GM18511 (cell line): ENCODE measurements around the gene SOWAHC.
"Not testable (repeated sequence)": the region's sequence is repeated elsewhere in the genome, so short reads cannot be mapped to it uniquely, and the experiment has no call there.

Experiments used
- ATAC-seq: cut with Tn5 transposase; IDR thresholded peaks from one replicate; pipeline ENCODE4 v1.9.1; 2021; ENCODE audit warnings: mild to moderate bottlenecking, moderate library complexity; ENCODE audit not compliant: unreplicated experiment

SOWAHC gene

GRCh38 chr2:109613922-109614714, at the start of gene SOWAHC, which contains the start of gene SEPTIN10:
Gene SOWAHC (plus strand): TSS chr2:109614364. CDS start chr2:109614490, 126 bp downstream.
Gene SEPTIN10 (minus strand): TSS chr2:109613966. CDS start chr2:109613827, 139 bp downstream.
- ATAC-seq = no peak

- ATAC-seq = no peak
These were observed 38.8 kb upstream of the SOWAHC start for GRCh38 chr2:109575373-109575772.

GRCh38 chr2:109577630-109578029, 36.5 kb upstream of the SOWAHC start:
- not testable (repeated sequence) for ATAC-seq

- ATAC-seq = no peak
These were observed 31.0 kb upstream of the SOWAHC start for GRCh38 chr2:109582928-109583895.

GRCh38 chr2:109586687-109587086, 27.5 kb upstream of the SOWAHC start:
- no peak for ATAC-seq

GRCh38 chr2:109591206-109591605, 23.0 kb upstream of the SOWAHC start:
- ATAC-seq = no peak

- no peak for ATAC-seq
These were observed 21.3 kb upstream of the SOWAHC start for GRCh38 chr2:109592905-109593304.

- no peak for ATAC-seq
These were observed 19.8 kb upstream of the SOWAHC start for GRCh38 chr2:109594246-109594885.

- no peak for ATAC-seq
These were observed 18.5 kb upstream of the SOWAHC start for GRCh38 chr2:109595644-109596043.

GRCh38 chr2:109597283-109597682, 16.9 kb upstream of the SOWAHC start:
- no peak for ATAC-seq

GRCh38 chr2:109601783-109602182, 12.4 kb upstream of the SOWAHC start:
- ATAC-seq = no peak

GRCh38 chr2:109602617-109603188, 11.5 kb upstream of the SOWAHC start:
- ATAC-seq = no peak

- no peak for ATAC-seq
These were observed 9.6 kb upstream of the SOWAHC start for GRCh38 chr2:109604597-109604996.

GRCh38 chr2:109607766-109608165, 6.4 kb upstream of the SOWAHC start:
- no peak for ATAC-seq

- ATAC-seq = no peak
These were observed 4.7 kb upstream of the SOWAHC start for GRCh38 chr2:109609352-109610024.

GRCh38 chr2:109611467-109612095, 2.6 kb upstream of the SOWAHC start:
- no peak for ATAC-seq

GRCh38 chr2:109613081-109613921, 863 bp upstream of the SOWAHC start:
- no peak for ATAC-seq

- no peak for ATAC-seq
These were observed 812 bp downstream of the SOWAHC start for GRCh38 chr2:109614715-109615636.
